Stomach (tissue), 4 donors: Measurements from ENCODE around the gene FCRL1.

Experiments
- POLR2A ChIP-seq, 4 donors: fragments of 450-650 bp; IDR thresholded peaks; one replicate each; pipeline ENCODE4 v1.6.1; 2016; ENCODE audit warnings: antibody characterized with exemption in 4 of 4, control low read depth in 2 of 4, mild to moderate bottlenecking in 1 of 4, moderate library complexity in 1 of 4
- TF ChIP-seq, protein P1 (sequence below), 7 experiments: fragments of 450-650 bp in 4 of 7; fragments of 200-600 bp in 3 of 7; sonication (generic) in 3 of 7; IDR thresholded peaks; one replicate each; pipeline ENCODE4 v1.5.1; 2016 to 2019; ENCODE audit warnings: antibody characterized with exemption in 7 of 7, control low read depth in 2 of 7, mild to moderate bottlenecking in 1 of 7

GRCh38 chr1:157856538-157856937, 36.6 kb upstream of the FCRL1 start:
- no peak for TF ChIP-seq POLR2A (IDR thresholded peaks at IDR 0.05)
- TF ChIP-seq, protein P1, sequence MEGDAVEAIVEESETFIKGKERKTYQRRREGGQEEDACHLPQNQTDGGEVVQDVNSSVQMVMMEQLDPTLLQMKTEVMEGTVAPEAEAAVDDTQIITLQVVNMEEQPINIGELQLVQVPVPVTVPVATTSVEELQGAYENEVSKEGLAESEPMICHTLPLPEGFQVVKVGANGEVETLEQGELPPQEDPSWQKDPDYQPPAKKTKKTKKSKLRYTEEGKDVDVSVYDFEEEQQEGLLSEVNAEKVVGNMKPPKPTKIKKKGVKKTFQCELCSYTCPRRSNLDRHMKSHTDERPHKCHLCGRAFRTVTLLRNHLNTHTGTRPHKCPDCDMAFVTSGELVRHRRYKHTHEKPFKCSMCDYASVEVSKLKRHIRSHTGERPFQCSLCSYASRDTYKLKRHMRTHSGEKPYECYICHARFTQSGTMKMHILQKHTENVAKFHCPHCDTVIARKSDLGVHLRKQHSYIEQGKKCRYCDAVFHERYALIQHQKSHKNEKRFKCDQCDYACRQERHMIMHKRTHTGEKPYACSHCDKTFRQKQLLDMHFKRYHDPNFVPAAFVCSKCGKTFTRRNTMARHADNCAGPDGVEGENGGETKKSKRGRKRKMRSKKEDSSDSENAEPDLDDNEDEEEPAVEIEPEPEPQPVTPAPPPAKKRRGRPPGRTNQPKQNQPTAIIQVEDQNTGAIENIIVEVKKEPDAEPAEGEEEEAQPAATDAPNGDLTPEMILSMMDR (IDR thresholded peaks at IDR 0.05): no peak
